CD4-positive, alpha-beta T cell treated with Interleukin-1 beta for 1 hour (primary cell): ENCODE data around the gene ACTG1.

Experiments
- DNase-seq, 2 donors: peaks; one replicate each; pipeline ENCODE4 v3.0.0-alpha.2; 2020 to 2022

The ACTG1 gene

GRCh38 chr17:81492202-81492601, 20.4 kb downstream of the ACTG1 start:
- no peak for DNase-seq

- no peak for DNase-seq
Measured at GRCh38 chr17:81491761-81492160, 20.8 kb downstream of the ACTG1 start.

GRCh38 chr17:81491181-81491581, 21.4 kb downstream of the ACTG1 start:
- no peak for DNase-seq

GRCh38 chr17:81489998-81490992, 22.3 kb downstream of the ACTG1 start:
- no peak for DNase-seq

- no peak for DNase-seq
Measured at GRCh38 chr17:81489012-81489997, 23.3 kb downstream of the ACTG1 start.

GRCh38 chr17:81488276-81488860, 24.2 kb downstream of the ACTG1 start:
- no peak for DNase-seq

GRCh38 chr17:81487487-81488275, 24.9 kb downstream of the ACTG1 start:
- DNase-seq = peak; percentile 79 to 82

GRCh38 chr17:81487089-81487486, 25.5 kb downstream of the ACTG1 start:
- DNase-seq = no peak

GRCh38 chr17:81486199-81486810, 26.3 kb downstream of the ACTG1 start:
- no peak for DNase-seq

GRCh38 chr17:81484195-81484979, 28.2 kb downstream of the ACTG1 start:
- peak; percentile 89 for DNase-seq

- no peak for DNase-seq
Measured at GRCh38 chr17:81483862-81484194, 28.8 kb downstream of the ACTG1 start.

- DNase-seq = peak in 1 of 2 donors; percentile 77
Measured at GRCh38 chr17:81483085-81483861, 29.3 kb downstream of the ACTG1 start.

GRCh38 chr17:81482673-81483072, 29.9 kb downstream of the ACTG1 start:
- no peak for DNase-seq

GRCh38 chr17:81481815-81482505, 30.6 kb downstream of the ACTG1 start:
- no peak for DNase-seq

- DNase-seq = peak; percentile 71 to 83
Measured at GRCh38 chr17:81481073-81481799, 31.4 kb downstream of the ACTG1 start.

- no peak for DNase-seq
Measured at GRCh38 chr17:81480140-81481072, 32.2 kb downstream of the ACTG1 start.
